Endothelial cell of umbilical vein (primary cell): Measurements from ENCODE around the gene PSMB2. TPM values are rescaled to one million over a fixed set of nuclear protein-coding genes. Genes with fewer than 3 reads are reported as not detected.

Experiments
- BruUV-seq: library from RNA; stranded (reverse); fragments of 400-500 nt; replicated peaks from 2 replicates; lab custom pipeline; 2021; lab: Mats Ljungman, UMichigan
- CTCF ChIA-PET: fragments of 300-600, 350-600 bp; sonication (Branson Sonifier 250); formaldehyde crosslinking; loops from one replicate; lab custom pipeline; 2021; ENCODE audit warnings: antibody characterized with exemption, inconsistent platforms; lab: Charles Lee
- POLR2A ChIA-PET: fragments of 300-600, 350-600 bp; sonication (Branson Sonifier 250); formaldehyde crosslinking; loops from one replicate; lab custom pipeline; 2021; ENCODE audit warnings: antibody characterized with exemption, inconsistent platforms; lab: Charles Lee
- DNase-seq: peaks from one replicate; pipeline ENCODE4 v3.0.0-alpha.2; 2011; ENCODE audit warnings: low read depth, low spot score
- FAIRE-seq: peaks from 2 replicates; lab custom pipeline; 2011; peaks lifted over from hg19 to GRCh38; lab: Jason Lieb, UNC
- H2AFZ ChIP-seq: 2 replicates; pipeline ENCODE4 v1.6.0; 2012; ENCODE audit warnings: low read depth, low read length, control low read depth, inconsistent platforms
- H3K27ac ChIP-seq: 2 replicates; pipeline ENCODE4 v1.5.1; 2011; ENCODE audit warnings: low read depth, mild to moderate bottlenecking, control low read depth, low read length, moderate library complexity; ENCODE audit not compliant: insufficient read depth
- H3K27me3 ChIP-seq, 2 experiments: 2 replicates each; pipeline versions ENCODE4 v1.6.0 to v1.6.1; 2011; ENCODE audit warnings: low read length in 2 of 2, mixed read lengths in 1 of 2; ENCODE audit not compliant: control insufficient read depth in 2 of 2, insufficient read depth in 2 of 2
- H3K36me3 ChIP-seq, 2 experiments: 2 replicates in 1 of 2; 3 replicates in 1 of 2; pipeline ENCODE4 v1.5.1; 2011; ENCODE audit warnings: low read length in 2 of 2, mild to moderate bottlenecking in 1 of 2, moderate library complexity in 1 of 2; ENCODE audit not compliant: control insufficient read depth in 2 of 2, insufficient read depth in 2 of 2; ENCODE audit errors: extremely low read depth in 1 of 2
- H3K4me1 ChIP-seq: 3 replicates; pipeline ENCODE4 v1.5.1; 2011; ENCODE audit warnings: mild to moderate bottlenecking, low read length; ENCODE audit not compliant: control insufficient read depth, insufficient read depth; ENCODE audit errors: extremely low read depth
- H3K4me2 ChIP-seq: 2 replicates; pipeline ENCODE4 v1.6.1; 2011; ENCODE audit warnings: low read length, control low read depth, mixed read lengths; ENCODE audit not compliant: insufficient read depth
- H3K4me3 ChIP-seq, 3 experiments: fragments of 200-600 bp in 1 of 3; sonication (generic), shearing (Covaris generic) in 1 of 3; replicated peaks in 1 of 3; 2 replicates each; pipeline ENCODE4 v1.5.1; 2011 to 2016; ENCODE audit warnings: control low read depth in 3 of 3, low read length in 3 of 3, mild to moderate bottlenecking in 2 of 3, inconsistent platforms in 1 of 3, low read depth in 1 of 3, moderate library complexity in 1 of 3; ENCODE audit not compliant: insufficient read depth in 1 of 3
- H3K79me2 ChIP-seq: 2 replicates; pipeline ENCODE4 v1.6.0; 2012; ENCODE audit warnings: low read length, inconsistent platforms; ENCODE audit not compliant: control insufficient read depth, insufficient read depth
- H3K9ac ChIP-seq: replicated peaks from 2 replicates; pipeline ENCODE3; 2011; ENCODE audit warnings: low read length, control low read depth; ENCODE audit not compliant: insufficient read depth; ENCODE audit errors: extremely low read depth
- H3K9me1 ChIP-seq: replicated peaks from 3 replicates; pipeline ENCODE4 v1.6.0; 2011; ENCODE audit warnings: mild to moderate bottlenecking, low read length; ENCODE audit not compliant: control insufficient read depth, insufficient read depth; ENCODE audit errors: extremely low read depth
- H3K9me3 ChIP-seq: replicated peaks from 2 replicates; pipeline ENCODE4 v1.5.1; 2012; ENCODE audit warnings: low read length, inconsistent platforms; ENCODE audit not compliant: control insufficient read depth, insufficient read depth
- H4K20me1 ChIP-seq: replicated peaks from 2 replicates; pipeline ENCODE3; 2011; ENCODE audit warnings: mild to moderate bottlenecking, low read length; ENCODE audit not compliant: control insufficient read depth, insufficient read depth; ENCODE audit errors: extremely low read depth
- CTCF ChIP-seq, 2 donors: IDR thresholded peaks; 1 replicate in 1 of 2; 2 replicates in 1 of 2; pipeline ENCODE4 v1.5.1; 2011; ENCODE audit warnings: low read length in 2 of 2, mild to moderate bottlenecking in 2 of 2, moderate library complexity in 2 of 2, control low read depth in 1 of 2, inconsistent platforms in 1 of 2, low read depth in 1 of 2; ENCODE audit not compliant: insufficient read depth in 1 of 2; ENCODE audit errors: extremely low read depth in 1 of 2
- EZH2 ChIP-seq: IDR thresholded peaks from 2 replicates; pipeline ENCODE4 v1.6.1; 2012; ENCODE audit warnings: borderline replicate concordance, low read depth, mild to moderate bottlenecking, moderate library complexity, low read length, inconsistent platforms; ENCODE audit not compliant: severe bottlenecking
- FOS ChIP-seq: IDR thresholded peaks from 2 replicates; pipeline ENCODE4 v1.6.1; 2011; ENCODE audit warnings: mild to moderate bottlenecking, low read length, moderate library complexity, borderline replicate concordance; ENCODE audit not compliant: insufficient read depth
- GATA2 ChIP-seq: IDR thresholded peaks from 2 replicates; pipeline ENCODE4 v1.7.0; 2011; ENCODE audit warnings: low read depth, mild to moderate bottlenecking, moderate library complexity, mixed read lengths, low read length; ENCODE audit not compliant: insufficient read length, insufficient read depth
- JUN ChIP-seq: IDR thresholded peaks from 2 replicates; pipeline ENCODE4 v1.6.1; 2011; ENCODE audit warnings: borderline replicate concordance, low read depth; ENCODE audit not compliant: insufficient read length, insufficient read depth
- MAX ChIP-seq: IDR thresholded peaks from 2 replicates; pipeline ENCODE4 v1.6.1; 2011; ENCODE audit not compliant: insufficient read depth, insufficient read length
- MYC ChIP-seq: IDR thresholded peaks from one replicate; pipeline ENCODE4 v1.6.1; 2011; ENCODE audit warnings: mild to moderate bottlenecking, low read depth, low read length
- POLR2A ChIP-seq: IDR thresholded peaks from 2 replicates; pipeline ENCODE4 v1.6.1; 2012; ENCODE audit warnings: low read depth, mild to moderate bottlenecking, control low read depth, low read length
- POLR2AphosphoS5 ChIP-seq: IDR thresholded peaks from 2 replicates; pipeline ENCODE4 v1.6.1; 2012; ENCODE audit warnings: low read depth, mild to moderate bottlenecking, control low read depth, low read length, moderate library complexity; ENCODE audit not compliant: insufficient read depth
- dilution Hi-C: fragments of 300-500 bp; cut with MboI; formaldehyde crosslinking; loops from one replicate; pipeline ENCODE4 v1.15.0; 2019; ENCODE audit warnings: low sequenced_read_pairs; ENCODE audit not compliant: extremely low pct_ligation_motif_present
- intact Hi-C: fragments of 100-400 bp; cut with micrococcal nuclease; formaldehyde crosslinking; loops from one replicate; pipeline ENCODE4 v1.10.0; 2022
- polyA plus RNA-seq, 4 experiments: library from polyadenylated mRNA; depleted of rRNA in 3 of 4; stranded (reverse) in 3 of 4; unstranded in 1 of 4; fragments of >200 nt; gene quantifications; 2 replicates each; pipeline versions ENCODE4 v1.2.1 to v1.2.3, GENCODE V29; 2011 to 2012; ENCODE audit warnings: missing spikeins in 1 of 4
- total RNA-seq: library from RNA; stranded (reverse); gene quantifications from 2 replicates; pipeline ENCODE4 v1.2.3, GENCODE V29; 2021

PSMB2 gene
- total and polyA plus RNA-seq, 2 donors (not counting 3 experiments of a cell fraction or from before 2014, with no cell fraction given) = 93.6 to 118 TPM

- ChIA-PET CTCF (interaction anchor here (1.0 to 1.4 kb wide), 3 partner anchors 47 to 160 kb away, joined by 3 to 5 read pairs (median 3); no protein-coding TSS in a partner anchor), POLR2A (no interaction called here)
- no peaks in the 10 kb centered on the region for H3K4me1 ChIP-seq
- DNase-seq (no peak), FAIRE-seq (no peak)
- BruUV-seq = no TSS peak
- H3K36me3 ChIP-seq = peaks cover 10 to 14% of the 10 kb centered on the region in 2 experiments
- H4K20me1 ChIP-seq = peaks cover 5% of the 10 kb centered on the region
- no peak overlapping the region for H3K4me2 ChIP-seq
- no peaks in the 10 kb centered on the region for H3K27me3 ChIP-seq
- H3K4me3 ChIP-seq = no peak overlapping the region
- H3K27ac ChIP-seq = no peak overlapping the region
- TF ChIP-seq CTCF (IDR thresholded peaks at IDR 0.05; ENCODE audit: extremely low read depth in 1 of 2, insufficient read depth in 1 of 2, low read depth in 1 of 2, low read length in 2 of 2) = no peak
- no peak for TF ChIP-seq POLR2AphosphoS5
- TF ChIP-seq GATA2 = no peak
- TF ChIP-seq EZH2 = no peak
- TF ChIP-seq MAX = no peak
- TF ChIP-seq MYC = no peak
- no peak for TF ChIP-seq JUN
- no peak for TF ChIP-seq FOS
- TF ChIP-seq POLR2A = no peak
- H3K9me1 ChIP-seq = no peaks in the 10 kb centered on the region
- intact Hi-C loops = no loop called here
- no peak overlapping the region for H3K9ac ChIP-seq
- peaks cover 64% of the 10 kb centered on the region for H3K79me2 ChIP-seq
- H2AFZ ChIP-seq = no peak overlapping the region
- no peaks in the 10 kb centered on the region for H3K9me3 ChIP-seq
- dilution Hi-C loops = no loop called here
These were observed 29.7 kb downstream of the PSMB2 start for GRCh38 chr1:35611655-35612054.
